ENCODE measurements around the gene CAMKK2. TPM values are rescaled to one million over a fixed set of nuclear protein-coding genes. Genes with fewer than 3 reads are reported as not detected.
"Not testable (repeated sequence)": the region's sequence is repeated elsewhere in the genome, so short reads cannot be mapped to it uniquely, and the experiment has no call there.

The CAMKK2 gene
- total and polyA plus RNA-seq, 2 experiments from 2014 or later, result 20.1 to 29.8 TPM

DNA sequence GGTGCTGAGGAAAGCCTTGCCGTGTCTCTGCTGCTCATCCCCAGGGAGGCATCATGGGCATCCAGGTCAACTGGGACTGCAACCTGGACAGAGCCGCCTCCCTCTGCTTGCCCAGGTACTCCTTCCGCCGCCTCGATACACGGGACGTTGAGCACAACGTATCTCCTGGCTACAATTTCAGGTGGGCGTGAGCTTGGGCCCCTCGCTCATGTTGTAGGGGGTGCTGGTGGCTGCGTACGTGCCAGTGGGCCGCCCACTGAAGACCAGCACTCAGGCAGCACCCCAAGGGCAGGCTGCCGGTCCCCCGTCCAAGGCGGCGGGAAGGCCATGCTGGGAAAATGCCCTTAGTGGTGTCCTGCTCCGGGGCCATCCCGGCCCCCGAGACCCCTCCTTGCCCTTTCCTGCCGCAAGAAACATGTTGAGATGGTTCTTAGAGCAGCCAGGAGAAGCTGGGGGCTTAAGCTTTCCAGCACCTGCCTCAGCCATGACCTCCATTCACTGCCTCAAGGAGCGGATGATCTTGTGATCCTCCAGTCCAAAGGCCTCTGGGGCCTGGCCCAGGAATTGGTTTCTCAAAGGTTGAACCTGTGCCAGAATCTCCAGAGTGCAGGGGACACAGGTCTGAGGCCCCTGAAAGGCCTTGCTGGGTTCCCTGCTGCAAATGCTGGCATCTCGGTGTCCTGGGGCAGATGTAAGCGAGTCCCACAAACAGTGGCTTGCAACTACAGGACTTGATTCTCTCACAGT is 67.4 kb downstream of the CAMKK2 start:
- H4K20me1 ChIP-seq (ENCODE audit: insufficient read depth), result no peaks in the 10 kb centered on the region
- no peaks in the 10 kb centered on the region for H3K79me2 ChIP-seq (ENCODE audit: insufficient read depth)
- H3K9me2 ChIP-seq (ENCODE audit: insufficient read depth), result no peaks in the 10 kb centered on the region
- H3K27me3 ChIP-seq (replicated peaks; ENCODE audit: insufficient read depth), result no peaks in the 10 kb centered on the region
- H3K4me2 ChIP-seq (ENCODE audit: unreplicated experiment), result no peak overlapping the region
- DNase-seq, result no peak
- no peak overlapping the region for H2AFZ ChIP-seq
- TF ChIP-seq EZH2phosphoT487 (IDR thresholded peaks at IDR 0.05; ENCODE audit: insufficient read depth, low read depth), result no peak
- no peak for TF ChIP-seq EZH2 (IDR thresholded peaks at IDR 0.05; ENCODE audit: insufficient read depth, poor library complexity, severe bottlenecking)
- H3K27ac ChIP-seq, result no peak overlapping the region
- H3K4me1 ChIP-seq (ENCODE audit: insufficient read depth), result no peaks in the 10 kb centered on the region
- no peak overlapping the region for H3K4me3 ChIP-seq
- no peaks in the 10 kb centered on the region for H3K36me3 ChIP-seq (ENCODE audit: low read depth)
- in situ Hi-C loops (cut with MboI), result no loop called here
- H3F3A ChIP-seq (ENCODE audit: insufficient read depth), result no peaks in the 10 kb centered on the region
- no peaks in the 10 kb centered on the region for H3K9me3 ChIP-seq (ENCODE audit: low read depth)
- no peak overlapping the region for H3K9ac ChIP-seq
- WGBS, 2 experiments (ENCODE audit: low coverage in 1 of 2, low lambda C conversion rate in 2 of 2, missing lambda C conversion rate in 2 of 2), result 98% methylated on average over 22 to 24 of the region's 24 CpGs

DNA sequence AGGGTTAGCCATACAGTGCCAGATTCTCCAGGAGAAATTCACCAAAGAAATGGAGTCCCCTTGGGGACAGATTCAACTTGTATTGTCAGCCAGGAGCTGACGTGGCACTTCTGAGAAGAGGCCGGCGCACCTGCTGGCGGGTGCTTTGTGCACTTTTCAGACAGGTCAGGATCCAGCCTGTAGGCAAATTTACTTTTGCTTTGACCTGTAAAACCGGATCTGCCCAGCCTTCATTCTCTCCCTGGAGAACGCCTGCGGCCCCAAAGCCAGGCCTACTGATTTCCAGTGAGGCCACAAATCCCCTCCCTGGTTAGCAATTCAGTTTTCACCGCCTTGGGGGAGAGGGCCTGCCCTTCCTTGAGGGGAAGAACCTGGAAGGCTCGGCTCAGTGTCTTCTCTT is 69.2 kb downstream of the CAMKK2 start:
- Histone ChIP-seq H3F3A (ENCODE audit: insufficient read depth) (no peaks in the 10 kb centered on the region), H3K27me3 (replicated peaks; ENCODE audit: insufficient read depth) (no peaks in the 10 kb centered on the region), H4K20me1 (ENCODE audit: insufficient read depth) (no peaks in the 10 kb centered on the region), H3K4me2 (ENCODE audit: unreplicated experiment) (no peak overlapping the region), H3K4me3 (no peak overlapping the region), H3K9ac (no peak overlapping the region), H2AFZ (no peak overlapping the region), H3K9me2 (ENCODE audit: insufficient read depth) (no peaks in the 10 kb centered on the region), H3K9me3 (ENCODE audit: low read depth) (no peaks in the 10 kb centered on the region), H3K4me1 (ENCODE audit: insufficient read depth) (no peaks in the 10 kb centered on the region), H3K36me3 (ENCODE audit: low read depth) (no peaks in the 10 kb centered on the region), H3K79me2 (ENCODE audit: insufficient read depth) (no peaks in the 10 kb centered on the region), H3K27ac (no peak overlapping the region)
- in situ Hi-C loops (cut with MboI), result no loop called here
- no peak for DNase-seq
- WGBS, 2 experiments (ENCODE audit: low coverage in 1 of 2, low lambda C conversion rate in 2 of 2, missing lambda C conversion rate in 2 of 2), result 94% methylated on average over 9 of the region's 9 CpGs
- TF ChIP-seq EZH2 (IDR thresholded peaks at IDR 0.05; ENCODE audit: insufficient read depth, poor library complexity, severe bottlenecking), result no peak
- no peak for TF ChIP-seq EZH2phosphoT487 (IDR thresholded peaks at IDR 0.05; ENCODE audit: insufficient read depth, low read depth)

DNA sequence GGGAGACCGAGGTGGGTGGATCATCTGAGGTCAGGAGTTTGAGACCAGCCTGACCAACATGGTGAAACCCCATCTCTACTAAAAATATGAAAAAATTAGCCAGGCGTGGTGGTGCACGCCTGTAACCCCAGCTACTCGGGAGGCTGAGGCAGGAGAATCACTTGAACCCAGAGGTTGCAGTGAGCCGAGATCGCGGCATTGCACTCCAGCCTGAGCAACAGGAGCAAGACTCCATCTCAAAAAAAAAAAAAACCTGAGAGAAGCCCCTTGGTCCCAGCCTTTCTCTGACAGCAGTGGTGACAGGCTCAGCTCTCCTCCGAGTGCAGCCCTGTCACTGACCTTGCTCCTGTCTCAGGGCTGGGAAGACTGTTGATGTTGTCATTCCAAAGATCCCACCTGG is 69.6 kb downstream of the CAMKK2 start:
- H3K79me2 ChIP-seq (ENCODE audit: insufficient read depth); DNase-seq; H3F3A ChIP-seq (ENCODE audit: insufficient read depth); H3K27ac ChIP-seq; H3K4me3 ChIP-seq; H3K36me3 ChIP-seq (ENCODE audit: low read depth); H3K9ac ChIP-seq; H3K9me3 ChIP-seq (ENCODE audit: low read depth); H3K27me3 ChIP-seq (replicated peaks; ENCODE audit: insufficient read depth); H2AFZ ChIP-seq; H3K4me2 ChIP-seq (ENCODE audit: unreplicated experiment); H4K20me1 ChIP-seq (ENCODE audit: insufficient read depth); H3K9me2 ChIP-seq (ENCODE audit: insufficient read depth); H3K4me1 ChIP-seq (ENCODE audit: insufficient read depth); in situ Hi-C loops (cut with MboI): not testable (repeated sequence)
- 92 to 94% methylated on average over 7 to 8 of the region's 8 CpGs for WGBS, 2 experiments (ENCODE audit: low coverage in 1 of 2, low lambda C conversion rate in 2 of 2, missing lambda C conversion rate in 2 of 2)

DNA sequence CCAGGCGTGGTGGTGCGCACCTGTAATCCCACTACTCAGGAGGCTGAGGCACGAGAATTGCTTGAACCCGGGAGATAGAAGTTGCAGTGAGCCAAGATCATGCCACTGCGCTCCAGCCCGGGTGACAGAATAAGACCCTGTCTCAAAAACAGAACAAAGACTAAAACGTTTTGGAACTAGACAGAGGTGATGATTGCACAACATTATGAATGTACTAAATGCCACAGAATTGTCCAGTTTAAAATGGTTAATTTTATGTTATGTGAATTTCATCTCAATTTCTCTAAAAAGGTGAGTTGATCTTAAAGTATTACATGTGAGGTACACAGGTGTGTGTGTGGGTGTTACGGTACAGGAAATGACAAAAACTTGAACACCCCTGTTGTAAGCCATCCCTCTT is 70.1 kb downstream of the CAMKK2 start:
- H3K27ac ChIP-seq, result no peak overlapping the region
- 85 to 90% methylated on average over 8 of the region's 8 CpGs for WGBS, 2 experiments (ENCODE audit: low coverage in 1 of 2, low lambda C conversion rate in 2 of 2, missing lambda C conversion rate in 2 of 2)
- no peaks in the 10 kb centered on the region for H3K4me1 ChIP-seq (ENCODE audit: insufficient read depth)
- no peak for TF ChIP-seq EZH2 (IDR thresholded peaks at IDR 0.05; ENCODE audit: insufficient read depth, poor library complexity, severe bottlenecking)
- no peak for TF ChIP-seq EZH2phosphoT487 (IDR thresholded peaks at IDR 0.05; ENCODE audit: insufficient read depth, low read depth)
- H4K20me1 ChIP-seq (ENCODE audit: insufficient read depth), result no peaks in the 10 kb centered on the region
- no peak overlapping the region for H3K9ac ChIP-seq
- H3F3A ChIP-seq (ENCODE audit: insufficient read depth), result no peaks in the 10 kb centered on the region
- no peak overlapping the region for H2AFZ ChIP-seq
- H3K79me2 ChIP-seq (ENCODE audit: insufficient read depth), result no peaks in the 10 kb centered on the region
- no peak overlapping the region for H3K4me3 ChIP-seq
- DNase-seq, result no peak
- in situ Hi-C loops (cut with MboI), result no loop called here
- no peaks in the 10 kb centered on the region for H3K36me3 ChIP-seq (ENCODE audit: low read depth)
- H3K4me2 ChIP-seq (ENCODE audit: unreplicated experiment), result no peak overlapping the region
- no peaks in the 10 kb centered on the region for H3K9me3 ChIP-seq (ENCODE audit: low read depth)
- H3K9me2 ChIP-seq (ENCODE audit: insufficient read depth), result no peaks in the 10 kb centered on the region
- H3K27me3 ChIP-seq (replicated peaks; ENCODE audit: insufficient read depth), result no peaks in the 10 kb centered on the region

DNA sequence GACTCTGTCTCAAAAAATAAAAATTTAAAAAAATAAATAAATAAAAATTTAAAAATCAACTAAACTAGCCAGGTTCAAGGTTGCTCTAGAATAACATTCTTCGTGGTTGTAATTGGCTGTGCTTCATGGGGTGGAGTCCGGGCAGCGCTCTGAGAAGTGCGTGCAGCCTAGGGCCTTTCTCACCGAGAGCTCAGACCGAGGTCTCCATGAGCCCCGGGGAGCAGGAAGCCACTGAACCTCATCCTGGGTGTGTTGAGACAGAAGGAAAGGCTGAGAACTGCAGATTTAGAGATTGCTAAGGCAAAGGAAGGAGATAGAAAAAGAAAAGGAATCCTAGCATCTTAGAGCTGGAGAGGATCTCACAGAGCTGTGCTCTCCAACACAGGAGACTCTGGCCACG is 71.9 kb downstream of the CAMKK2 start:
- Histone ChIP-seq H2AFZ (no peak overlapping the region), H3K27me3 (replicated peaks; ENCODE audit: insufficient read depth) (no peaks in the 10 kb centered on the region), H3K4me2 (ENCODE audit: unreplicated experiment) (no peak overlapping the region), H3K4me1 (ENCODE audit: insufficient read depth) (no peaks in the 10 kb centered on the region), H3K36me3 (ENCODE audit: low read depth) (no peaks in the 10 kb centered on the region), H3K9me3 (ENCODE audit: low read depth) (no peaks in the 10 kb centered on the region), H3K9ac (no peak overlapping the region), H3K4me3 (no peak overlapping the region), H4K20me1 (ENCODE audit: insufficient read depth) (no peaks in the 10 kb centered on the region), H3F3A (ENCODE audit: insufficient read depth) (no peaks in the 10 kb centered on the region), H3K27ac (no peak overlapping the region), H3K79me2 (ENCODE audit: insufficient read depth) (no peaks in the 10 kb centered on the region), H3K9me2 (ENCODE audit: insufficient read depth) (no peaks in the 10 kb centered on the region)
- WGBS, 2 experiments (ENCODE audit: low coverage in 1 of 2, low lambda C conversion rate in 2 of 2, missing lambda C conversion rate in 2 of 2), result 90 to 92% methylated on average over 8 of the region's 8 CpGs
- in situ Hi-C loops (cut with MboI), result no loop called here
- TF ChIP-seq EZH2 (IDR thresholded peaks at IDR 0.05; ENCODE audit: insufficient read depth, poor library complexity, severe bottlenecking) (no peak), EZH2phosphoT487 (IDR thresholded peaks at IDR 0.05; ENCODE audit: insufficient read depth, low read depth) (no peak)
- DNase-seq, result no peak
